HG03103 (cell line): ENCODE data around the gene TBRG1.
"Not testable (repeated sequence)": the region's sequence is repeated elsewhere in the genome, so short reads cannot be mapped to it uniquely, and the experiment has no call there.

Source experiments
- ATAC-seq: cut with Tn5 transposase; IDR thresholded peaks from one replicate; pipeline ENCODE4 v1.9.1; 2021; ENCODE audit warnings: low read depth; ENCODE audit not compliant: unreplicated experiment

TBRG1 gene, protein sequence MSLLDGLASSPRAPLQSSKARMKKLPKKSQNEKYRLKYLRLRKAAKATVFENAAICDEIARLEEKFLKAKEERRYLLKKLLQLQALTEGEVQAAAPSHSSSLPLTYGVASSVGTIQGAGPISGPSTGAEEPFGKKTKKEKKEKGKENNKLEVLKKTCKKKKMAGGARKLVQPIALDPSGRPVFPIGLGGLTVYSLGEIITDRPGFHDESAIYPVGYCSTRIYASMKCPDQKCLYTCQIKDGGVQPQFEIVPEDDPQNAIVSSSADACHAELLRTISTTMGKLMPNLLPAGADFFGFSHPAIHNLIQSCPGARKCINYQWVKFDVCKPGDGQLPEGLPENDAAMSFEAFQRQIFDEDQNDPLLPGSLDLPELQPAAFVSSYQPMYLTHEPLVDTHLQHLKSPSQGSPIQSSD

DNA sequence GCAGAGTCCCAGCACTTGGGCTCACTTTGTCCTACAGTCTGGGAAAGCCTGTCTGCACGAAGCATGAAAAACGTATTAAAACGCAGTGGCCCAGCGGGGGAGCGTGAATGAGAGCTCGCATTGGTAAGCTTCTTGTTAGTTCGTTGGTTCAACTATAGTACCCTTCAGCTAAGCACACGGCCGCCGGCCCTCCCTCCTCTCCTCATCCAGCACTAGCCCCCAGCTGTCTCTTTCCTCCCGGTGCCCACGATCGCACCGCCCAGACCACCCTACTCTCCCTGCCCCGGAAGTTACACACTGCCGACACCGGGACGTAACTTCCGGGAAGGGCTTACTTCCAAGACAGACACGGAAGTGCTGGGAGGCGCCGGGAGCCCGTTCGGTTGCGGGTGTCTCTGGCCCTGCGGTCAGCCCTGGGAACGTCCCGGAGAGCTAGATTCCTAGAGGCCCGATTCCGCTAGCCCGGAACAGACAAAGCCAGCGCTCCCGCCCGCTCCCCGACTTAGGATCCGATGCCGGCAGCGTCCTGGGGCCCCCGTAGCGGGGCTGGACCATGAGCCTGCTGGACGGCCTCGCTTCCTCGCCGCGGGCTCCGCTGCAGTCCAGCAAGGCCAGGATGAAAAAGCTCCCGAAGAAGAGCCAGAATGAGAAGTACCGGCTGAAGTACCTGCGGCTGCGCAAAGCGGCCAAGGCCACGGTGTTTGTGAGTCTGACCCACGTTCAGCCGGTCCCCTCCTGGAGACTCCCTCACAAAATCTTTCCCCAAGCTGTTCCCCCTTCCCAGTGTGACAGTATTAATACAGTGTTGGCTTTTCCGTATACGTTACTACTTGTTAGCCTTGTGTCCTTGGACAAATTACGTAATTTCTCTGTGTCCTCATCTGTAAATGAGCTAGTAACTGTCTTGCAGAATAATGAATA is at the start of gene TBRG1:
TBRG1 (plus strand) TSS at position 334 of the 921 bp plus-strand sequence; CDS start at position 554, 220 bp downstream.
- peak; percentile 98 for ATAC-seq

DNA sequence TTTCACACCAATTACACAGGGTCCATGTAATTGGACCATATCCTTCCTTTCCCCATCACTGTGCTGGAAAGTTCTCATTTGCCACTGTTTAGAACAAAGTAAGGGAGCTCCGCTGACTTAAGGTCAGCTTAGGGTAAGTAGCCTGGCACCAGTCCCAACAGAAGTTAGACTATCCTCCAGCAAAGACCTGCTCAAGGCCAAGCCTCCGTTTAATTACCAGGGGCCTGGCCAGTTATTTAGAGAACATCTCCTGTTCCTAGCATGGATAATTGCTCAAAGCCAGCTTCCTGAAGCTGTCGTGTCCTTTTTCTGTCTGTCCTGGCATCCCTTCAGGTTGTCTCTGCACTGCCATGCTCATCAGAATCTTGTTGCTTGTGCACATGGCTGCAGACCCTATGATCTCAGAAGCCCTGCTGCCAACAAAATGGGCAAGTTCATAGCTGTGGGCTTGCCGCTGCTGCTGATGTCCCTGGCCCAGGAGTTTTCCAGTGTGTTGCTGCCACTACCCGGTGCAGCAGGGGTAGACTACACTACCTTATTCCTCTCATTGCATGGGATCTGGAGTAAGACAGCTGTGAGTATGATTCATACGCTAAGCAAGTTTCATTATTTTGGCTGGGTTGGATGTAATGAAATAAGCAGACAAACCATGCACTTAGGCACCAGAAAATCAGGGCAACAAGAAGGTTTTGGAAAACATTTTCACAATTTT is 44.8 kb upstream of the TBRG1 start:
- ATAC-seq, result no peak

DNA sequence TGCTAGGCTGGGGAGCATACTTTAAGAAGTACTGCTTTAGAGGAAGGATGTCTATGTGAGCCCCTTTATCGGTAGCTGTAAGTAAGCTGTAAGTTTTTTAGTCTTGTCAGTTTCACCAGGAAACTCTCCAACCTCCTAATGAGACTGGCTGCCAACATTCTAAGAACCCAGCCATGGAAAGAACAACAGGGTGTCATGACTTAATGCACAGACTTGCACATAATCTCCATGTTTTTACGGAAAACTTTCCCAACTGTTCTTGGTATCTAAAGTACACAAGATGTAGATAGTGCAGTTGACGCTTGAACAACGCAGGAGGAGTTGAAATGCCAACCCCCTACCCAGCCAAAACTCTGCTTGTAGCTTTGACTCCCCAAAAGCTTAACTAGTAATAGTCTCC is 43.9 kb upstream of the TBRG1 start:
- no peak for ATAC-seq

DNA sequence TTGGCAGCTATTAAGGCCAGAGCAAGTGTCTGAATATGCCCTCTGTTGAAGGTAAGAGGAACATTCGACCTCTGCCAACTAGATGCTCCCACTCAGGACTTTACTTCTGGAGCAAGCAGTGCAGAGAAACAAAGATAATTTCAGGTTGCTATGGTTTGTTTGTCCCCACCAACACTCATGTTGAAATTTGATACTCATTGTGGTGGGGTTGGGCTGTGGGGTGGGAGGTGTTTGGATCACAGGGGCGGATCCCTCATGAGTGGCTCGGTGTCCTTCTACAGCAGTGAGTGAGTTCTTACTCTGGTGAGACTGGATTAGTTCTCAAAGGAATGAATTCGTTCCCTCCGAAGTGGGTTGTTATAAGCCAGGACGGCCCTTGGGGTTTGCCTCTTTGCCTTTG is 40.8 kb upstream of the TBRG1 start:
- ATAC-seq, result no peak

DNA sequence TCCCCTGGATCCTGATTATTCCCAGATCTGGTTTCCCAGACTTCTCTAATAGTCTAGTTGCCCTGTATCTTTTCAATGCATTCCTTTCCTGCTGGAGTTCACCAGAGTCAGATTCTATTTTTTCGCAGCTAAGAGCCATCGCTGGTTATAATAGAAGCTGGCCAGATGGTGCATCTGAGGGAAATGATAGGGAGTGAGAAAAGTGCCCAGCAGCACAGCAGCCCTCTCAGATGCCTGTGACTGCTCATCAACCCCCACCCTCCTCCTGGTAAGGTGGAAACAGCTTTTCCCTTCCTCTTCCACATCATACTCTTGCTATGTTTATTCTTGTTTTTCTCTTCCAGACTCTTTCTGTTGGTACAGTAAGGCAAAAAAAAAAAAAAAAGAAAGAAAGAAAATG is 40.1 kb upstream of the TBRG1 start:
- ATAC-seq, result no peak

DNA sequence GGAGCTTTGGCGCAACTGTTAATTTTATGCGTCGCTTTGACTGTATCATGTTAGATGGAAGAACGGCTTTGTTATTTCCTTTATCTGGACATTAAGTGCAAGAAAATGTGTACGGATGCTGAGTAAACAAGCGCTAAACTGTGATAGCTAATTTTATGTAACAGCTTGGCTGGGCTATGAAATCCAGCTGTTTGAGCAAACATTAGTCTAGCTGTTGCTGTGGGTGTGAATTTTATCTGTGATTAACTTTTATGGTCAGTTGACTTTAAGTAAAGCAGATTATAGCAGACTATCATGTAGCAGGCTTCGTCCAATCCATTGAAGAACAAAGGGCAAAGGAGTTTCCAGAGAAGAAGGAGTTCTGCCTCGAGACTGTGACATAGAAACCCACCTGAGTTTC is 38.9 kb upstream of the TBRG1 start:
- no peak for ATAC-seq

DNA sequence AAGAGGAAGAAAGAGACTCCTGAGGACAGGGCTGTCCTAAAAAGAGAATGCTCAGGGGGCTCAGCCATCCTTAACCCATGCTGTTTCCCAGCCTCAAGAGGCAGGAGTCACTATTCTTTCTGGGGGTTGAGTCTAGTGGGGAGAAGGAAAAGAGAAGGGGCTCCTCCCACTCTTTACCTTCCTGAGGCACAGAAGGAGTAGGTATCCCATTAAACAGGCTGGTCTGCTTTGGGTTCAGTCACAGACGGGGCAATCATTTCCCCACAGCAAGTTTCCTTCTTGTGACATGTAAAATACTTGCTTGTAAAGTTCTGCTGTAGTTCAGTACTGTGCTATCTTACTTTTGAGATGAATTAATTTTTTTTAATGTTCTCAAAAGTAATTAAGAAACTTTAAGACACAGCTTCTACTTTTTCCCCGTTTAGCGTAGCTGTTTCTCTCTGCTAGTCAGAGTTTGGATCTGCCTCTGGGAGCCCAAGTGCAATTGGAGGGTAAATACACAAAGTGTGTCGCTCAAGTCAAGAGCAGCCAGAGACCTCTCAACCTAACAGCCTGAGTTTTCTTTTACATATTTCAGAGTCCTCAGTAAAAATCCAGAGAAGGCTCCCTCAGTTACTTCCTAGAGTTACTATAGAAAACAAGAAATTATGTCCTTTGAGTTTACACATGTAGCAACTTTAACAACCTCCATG is 37.8 kb upstream of the TBRG1 start:
- no peak for ATAC-seq

DNA sequence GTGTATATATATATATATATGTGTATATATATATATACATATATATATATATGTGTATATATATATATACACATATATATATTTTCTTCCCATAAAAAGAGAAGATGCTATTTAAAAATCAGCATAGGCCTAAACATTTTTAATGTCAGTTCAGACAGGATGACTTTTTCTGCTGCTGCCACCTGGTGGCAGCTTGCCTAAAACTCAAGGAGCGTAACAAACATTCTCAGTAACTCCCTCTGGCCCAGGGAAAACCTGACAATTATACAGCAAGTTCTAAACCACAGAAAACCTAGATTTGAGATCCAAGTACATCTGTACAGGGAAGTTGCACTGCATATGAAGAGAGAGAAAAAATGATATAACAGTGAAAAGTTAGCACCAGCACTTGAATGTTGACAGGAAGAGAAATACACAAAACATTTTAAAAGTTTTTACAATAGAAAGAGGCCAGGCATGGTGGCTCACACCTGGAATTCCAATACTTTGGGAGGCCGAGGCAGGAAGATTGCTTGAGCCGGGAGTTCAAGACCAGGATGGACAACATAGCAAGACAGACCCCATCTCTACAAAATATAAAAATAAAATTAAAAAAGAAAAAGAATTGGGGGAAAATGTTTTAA is 36.3 kb upstream of the TBRG1 start:
- ATAC-seq, result peak; percentile 72

DNA sequence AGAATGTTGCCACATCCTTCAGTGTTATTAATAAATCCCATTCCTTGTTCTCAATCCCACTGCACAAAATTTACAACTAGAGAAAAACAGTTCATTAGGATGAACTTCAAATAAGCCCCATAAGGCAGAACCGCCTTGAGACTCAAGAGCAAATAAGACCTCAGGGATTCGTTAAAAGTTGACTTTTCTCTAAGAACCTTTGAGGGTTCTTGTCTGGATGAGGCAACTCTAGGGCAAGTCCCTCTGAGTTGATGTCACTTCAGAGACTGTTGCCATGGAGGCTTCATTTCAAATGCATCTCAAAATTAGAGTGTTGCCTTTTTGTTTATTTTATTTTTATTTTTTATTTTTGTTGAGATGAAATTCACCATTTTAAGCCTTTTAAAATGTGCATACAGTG is 31.2 kb upstream of the TBRG1 start:
- ATAC-seq, result no peak

DNA sequence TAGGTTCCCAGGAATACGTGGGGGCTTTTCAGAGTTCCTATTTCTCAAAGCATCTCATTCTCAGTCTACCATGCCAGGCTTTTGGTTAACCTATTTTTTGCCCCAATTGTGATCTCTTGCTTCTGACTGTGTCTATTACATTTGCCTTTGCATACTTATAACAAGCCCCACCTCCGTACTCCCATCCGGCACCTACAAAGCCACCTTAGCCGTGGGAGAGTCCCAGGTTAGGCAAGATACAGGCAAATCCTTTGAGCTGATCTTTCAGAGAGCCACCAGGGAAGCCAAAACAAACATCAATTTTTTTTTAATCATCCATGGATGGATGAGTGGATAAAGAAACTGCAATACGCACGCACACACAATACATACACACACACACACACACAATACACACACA is 30.0 kb upstream of the TBRG1 start:
- no peak for ATAC-seq

DNA sequence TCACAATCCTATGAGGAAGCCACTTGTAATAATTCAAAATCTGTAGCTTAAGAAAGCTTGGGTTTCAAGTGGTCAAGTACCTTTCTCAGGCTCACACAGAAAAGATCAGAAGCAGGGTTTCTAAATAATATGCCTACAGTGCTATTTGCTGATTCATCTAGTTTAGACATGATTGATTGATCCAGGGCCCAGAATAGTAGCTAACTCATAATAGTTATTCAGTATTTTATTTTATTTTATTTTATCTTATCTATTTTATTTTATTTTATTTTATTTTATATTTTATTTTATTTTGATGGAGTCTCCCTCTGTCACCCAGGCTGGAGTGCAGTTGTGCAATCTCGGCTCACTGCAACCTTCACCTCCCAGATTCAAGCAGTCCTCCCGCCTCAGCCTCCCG is 27.4 kb upstream of the TBRG1 start:
- no peak for ATAC-seq

DNA sequence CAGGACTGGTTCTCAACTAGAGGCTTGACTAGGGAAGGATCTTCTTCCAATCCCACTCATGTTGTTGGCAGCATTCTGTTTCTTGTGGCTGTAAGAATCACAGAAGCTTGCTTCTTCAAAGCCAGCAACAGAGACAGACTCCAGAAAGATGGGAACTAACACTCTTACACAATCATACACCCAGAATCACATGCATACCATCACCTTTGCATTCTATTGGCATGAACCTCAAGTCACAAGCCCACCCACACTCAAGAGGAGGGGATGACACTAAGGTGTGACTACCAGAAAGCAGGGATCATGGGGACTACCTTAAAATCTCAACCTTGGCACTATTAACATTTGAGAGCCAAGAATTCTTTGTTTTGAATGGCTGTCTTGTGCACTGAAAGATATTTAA is 25.0 kb upstream of the TBRG1 start:
- ATAC-seq, result no peak

DNA sequence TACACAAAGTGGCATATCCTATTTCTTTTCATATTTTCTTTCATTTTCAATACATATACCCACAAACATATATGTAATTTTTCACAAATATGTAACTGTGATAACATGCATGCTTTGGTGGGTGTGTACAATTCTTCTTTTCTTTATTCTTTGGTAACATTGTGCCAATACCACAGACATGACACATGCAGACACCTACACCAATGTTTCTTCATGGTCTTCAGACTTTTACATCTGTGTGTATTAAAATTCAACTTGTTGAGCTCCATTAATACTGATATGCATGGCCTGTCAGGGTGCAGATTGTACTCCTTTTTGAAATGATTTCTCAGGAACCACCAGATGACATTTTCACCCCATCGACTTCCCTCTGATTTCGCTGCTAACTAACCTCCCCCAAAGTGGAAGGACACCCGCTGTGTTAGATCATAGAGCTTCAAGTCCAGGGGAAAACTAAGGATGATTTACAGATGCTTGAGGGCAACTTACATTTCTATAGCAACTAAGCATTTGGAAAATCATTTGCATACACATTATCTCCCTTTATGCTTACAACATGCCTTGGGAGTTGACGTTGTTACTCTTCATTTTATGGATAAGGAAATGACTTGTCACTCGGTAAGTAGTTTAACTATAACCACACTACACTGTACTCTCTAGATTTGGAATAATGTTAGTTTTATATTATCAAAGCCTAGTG is 21.9 kb upstream of the TBRG1 start:
- no peak for ATAC-seq

DNA sequence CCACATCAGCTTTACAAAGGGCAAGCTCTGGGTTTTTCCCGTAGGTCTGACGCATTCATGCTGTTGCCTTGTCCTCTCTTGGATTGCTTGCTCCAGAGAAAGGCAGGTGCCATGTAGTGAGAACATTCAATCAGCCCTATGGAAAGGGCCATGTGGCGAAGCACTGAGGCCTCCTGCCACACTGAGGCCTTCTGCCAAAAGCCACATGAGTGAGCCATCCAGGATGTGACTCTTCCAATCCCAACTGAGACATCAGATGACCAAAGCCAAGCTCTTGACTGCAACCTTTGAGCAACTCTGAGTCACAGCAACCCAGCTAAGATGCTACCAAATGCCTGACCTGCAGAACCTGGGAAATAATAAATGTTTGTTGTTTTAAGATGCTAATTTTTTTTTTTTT is 20.5 kb upstream of the TBRG1 start:
- ATAC-seq, result no peak

DNA sequence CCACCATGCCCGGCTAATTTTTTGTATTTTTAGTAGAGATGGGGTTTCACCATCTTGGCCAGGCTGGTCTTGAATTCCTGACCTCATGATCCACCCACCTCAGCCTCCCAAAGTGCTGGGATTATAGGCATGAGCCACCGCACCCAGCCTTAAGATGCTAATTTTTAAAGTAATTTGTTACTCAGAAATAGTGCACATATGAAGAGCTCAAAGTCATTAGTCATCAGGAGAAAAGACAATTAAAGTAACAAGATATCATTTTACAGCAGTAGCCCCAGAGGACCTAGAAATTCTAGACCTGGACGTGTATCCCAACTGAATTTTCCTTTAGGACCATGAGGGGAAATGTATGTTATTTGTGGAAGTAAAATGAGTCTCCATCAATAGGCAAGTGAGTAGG is 19.9 kb upstream of the TBRG1 start:
- ATAC-seq, result not testable (repeated sequence)

DNA sequence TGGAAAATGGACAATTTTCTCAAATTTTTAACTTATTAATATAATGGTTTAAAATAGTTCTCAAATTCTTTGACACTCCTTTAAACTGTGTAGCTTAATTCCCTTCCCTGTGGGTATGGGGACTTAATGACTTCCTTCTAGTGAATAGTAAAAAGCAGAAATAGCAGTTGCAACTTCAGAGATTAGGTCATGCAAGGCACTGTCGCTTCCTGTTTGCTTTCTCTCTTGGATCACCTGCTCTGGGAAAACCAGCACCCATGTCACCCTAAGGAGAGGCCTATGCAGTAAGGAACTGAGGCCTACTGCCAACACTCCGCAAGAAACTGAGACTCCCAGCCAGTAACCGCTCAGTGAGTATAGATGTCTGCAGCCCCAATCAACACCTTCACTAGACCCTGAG is 16.9 kb upstream of the TBRG1 start:
- ATAC-seq, result no peak

DNA sequence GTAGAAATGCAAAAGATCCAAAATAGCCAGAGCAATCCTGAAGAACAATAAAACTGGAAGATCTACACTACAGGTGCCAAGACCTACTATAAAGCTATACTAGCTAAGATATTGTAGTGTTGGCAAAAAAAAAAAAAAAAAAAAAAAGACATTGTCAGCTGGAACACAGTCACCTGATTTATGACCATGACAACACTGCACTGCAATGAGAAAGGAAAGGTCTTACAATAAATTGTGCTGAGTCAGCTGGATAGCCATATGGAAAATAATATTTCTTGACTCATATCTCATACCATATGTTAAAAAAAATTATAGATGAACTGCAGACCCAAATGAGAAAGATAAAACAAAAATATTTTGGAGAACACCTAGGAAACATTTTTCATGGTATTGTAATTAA is 14.5 kb upstream of the TBRG1 start:
- ATAC-seq, result no peak

DNA sequence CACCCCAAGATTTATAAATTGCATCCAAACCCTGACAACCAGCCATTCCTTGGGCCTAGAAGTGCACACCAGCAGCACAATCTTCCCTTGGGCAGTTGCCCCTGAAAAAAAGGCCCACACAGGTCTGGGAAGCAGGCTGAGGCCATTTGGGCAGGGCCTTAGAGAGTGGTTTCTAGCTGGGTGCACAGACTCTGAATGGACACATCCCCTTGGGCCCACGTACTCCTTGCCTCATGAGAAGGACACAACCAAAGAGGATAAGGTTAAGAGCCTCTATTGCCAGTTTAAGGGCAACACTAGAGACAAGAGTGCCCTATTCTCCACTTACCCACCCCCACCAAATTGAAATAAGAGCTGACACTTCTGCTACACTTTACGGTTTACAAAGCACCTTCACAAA is 12.4 kb upstream of the TBRG1 start:
- ATAC-seq, result no peak

DNA sequence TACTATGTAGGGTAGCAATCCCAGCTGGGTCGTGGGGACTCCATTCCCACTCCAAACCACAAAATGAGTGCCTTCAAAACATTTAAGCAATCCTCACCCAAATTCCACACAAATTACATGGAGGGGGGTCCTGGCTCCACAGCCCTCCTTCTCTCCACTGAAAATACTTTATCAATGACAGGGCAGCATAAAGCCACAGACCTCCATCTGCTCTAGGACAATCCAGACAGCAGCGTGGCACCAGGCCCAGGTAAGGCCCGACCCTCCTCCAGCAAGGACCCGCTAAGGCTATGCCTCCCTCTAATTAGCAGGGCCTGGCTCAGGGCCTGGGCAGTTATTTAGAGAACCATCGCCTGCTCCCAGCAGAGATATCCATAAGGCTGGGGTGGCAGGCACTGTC is 11.6 kb upstream of the TBRG1 start, which contains the start of gene PANX3:
PANX3 (plus strand) TSS at position 365 of the 400 bp plus-strand sequence. CDS start 129 bp downstream, outside the sequence.
- ATAC-seq, result no peak
